ENCODE results near the gene PRDM10.

- TF ChIP-seq CTCF (IDR thresholded peaks at IDR 0.05) = no peak
- TF ChIP-seq POLR2A (IDR thresholded peaks at IDR 0.05) = no peak
Observed at GRCh38 chr11:129945373-129945772, 57.3 kb downstream of the PRDM10 start.

All from right lobe of liver (tissue), 4 donors.